GM20000 (cell line): Measurements from ENCODE around the gene NME4.

Source experiments
- DNase-seq: peaks from one replicate; pipeline ENCODE4 v3.0.0; 2012; ENCODE audit warnings: low spot score
- CTCF ChIP-seq: IDR thresholded peaks from 2 replicates; pipeline ENCODE4 v1.5.1; 2012; ENCODE audit warnings: mild to moderate bottlenecking, control low read depth; ENCODE audit errors: extremely low read depth, missing control alignments

Gene NME4

GRCh38 chr16:442976-443375 lies 46.0 kb downstream of the NME4 start:
- DNase-seq = no peak

GRCh38 chr16:444027-444426 lies 47.0 kb downstream of the NME4 start:
- no peak for DNase-seq
- no peak for TF ChIP-seq CTCF

More at GRCh38 chr16:442976-443375, 46.0 kb downstream of the NME4 start:
- TF ChIP-seq CTCF = no peak

- no peak for TF ChIP-seq CTCF
- DNase-seq = no peak
Observed at GRCh38 chr16:445566-445965, 48.6 kb downstream of the NME4 start.
